GM19035 (cell line): Measurements from ENCODE around the gene ABLIM3.

Experiments
- ATAC-seq: cut with Tn5 transposase; IDR thresholded peaks from one replicate; pipeline ENCODE4 v1.9.1; 2021; ENCODE audit not compliant: unreplicated experiment

ABLIM3 gene

DNA sequence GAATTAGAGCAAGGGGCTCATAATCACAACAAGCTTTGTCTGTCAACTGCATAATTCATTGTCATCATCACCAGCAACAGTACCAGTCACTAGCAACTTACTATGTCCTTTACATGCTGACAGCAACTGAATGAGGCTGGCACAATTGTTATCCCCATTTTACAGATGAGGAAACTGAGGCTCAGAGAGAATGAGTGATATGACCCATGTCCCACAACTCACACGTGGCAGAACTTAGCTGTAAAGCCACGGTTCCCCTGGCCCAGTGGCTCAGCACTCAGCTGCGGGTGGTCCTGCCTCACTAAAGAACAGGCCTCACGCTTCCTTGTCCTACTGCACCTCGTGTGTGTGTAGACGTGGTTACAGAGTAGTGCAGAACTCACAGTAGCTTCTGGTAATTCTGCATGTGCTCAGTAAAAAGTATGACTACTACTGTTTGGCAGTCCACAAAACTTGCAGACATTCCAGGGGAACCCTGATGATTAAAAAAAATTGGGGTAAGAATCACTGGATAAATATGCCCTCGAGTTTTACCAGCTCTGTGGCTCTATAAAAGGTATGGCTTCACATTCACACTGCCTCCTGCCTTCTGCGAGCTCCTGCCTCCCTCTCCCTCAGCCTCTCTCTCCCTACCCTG is 160.6 kb downstream of the ABLIM3 start:
- no peak for ATAC-seq

DNA sequence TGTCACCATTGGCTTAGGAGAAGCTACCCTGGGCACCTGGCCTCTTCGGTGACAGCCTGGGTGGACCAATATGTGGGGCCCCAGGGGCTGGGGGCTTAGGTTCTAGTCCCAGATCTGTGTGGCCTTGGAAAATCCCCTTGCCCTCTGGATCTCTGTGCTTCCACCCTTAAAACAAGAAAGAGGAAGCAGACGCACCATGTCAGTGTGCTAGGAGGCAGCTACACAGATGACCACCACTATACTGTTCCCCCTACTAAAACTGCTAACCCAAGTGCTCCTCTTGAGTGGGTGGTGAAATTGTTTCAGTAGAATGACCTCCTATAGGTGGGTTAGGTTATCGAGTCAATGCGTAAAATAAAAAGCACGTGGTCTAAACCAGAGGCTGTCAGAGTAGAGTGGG is 161.3 kb downstream of the ABLIM3 start:
- ATAC-seq = no peak

DNA sequence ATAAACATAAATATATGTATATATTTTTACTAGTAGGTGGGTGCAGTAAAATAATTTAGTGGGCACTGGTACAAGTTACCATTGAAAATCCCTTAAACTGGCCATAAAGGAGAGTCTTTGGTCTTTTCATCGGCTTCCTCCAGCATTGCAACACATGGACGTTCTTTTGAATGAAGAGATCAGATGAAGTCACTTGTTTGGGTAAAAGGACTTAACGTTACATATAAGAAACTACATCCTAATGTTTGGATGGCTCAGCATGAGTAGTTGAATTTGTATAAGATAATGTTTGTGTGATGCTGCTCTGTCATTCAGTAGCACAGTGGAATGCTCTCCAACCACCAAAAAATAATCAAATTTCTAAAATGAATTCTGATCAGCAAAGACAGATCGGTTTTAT is 161.9 kb downstream of the ABLIM3 start:
- no peak for ATAC-seq

DNA sequence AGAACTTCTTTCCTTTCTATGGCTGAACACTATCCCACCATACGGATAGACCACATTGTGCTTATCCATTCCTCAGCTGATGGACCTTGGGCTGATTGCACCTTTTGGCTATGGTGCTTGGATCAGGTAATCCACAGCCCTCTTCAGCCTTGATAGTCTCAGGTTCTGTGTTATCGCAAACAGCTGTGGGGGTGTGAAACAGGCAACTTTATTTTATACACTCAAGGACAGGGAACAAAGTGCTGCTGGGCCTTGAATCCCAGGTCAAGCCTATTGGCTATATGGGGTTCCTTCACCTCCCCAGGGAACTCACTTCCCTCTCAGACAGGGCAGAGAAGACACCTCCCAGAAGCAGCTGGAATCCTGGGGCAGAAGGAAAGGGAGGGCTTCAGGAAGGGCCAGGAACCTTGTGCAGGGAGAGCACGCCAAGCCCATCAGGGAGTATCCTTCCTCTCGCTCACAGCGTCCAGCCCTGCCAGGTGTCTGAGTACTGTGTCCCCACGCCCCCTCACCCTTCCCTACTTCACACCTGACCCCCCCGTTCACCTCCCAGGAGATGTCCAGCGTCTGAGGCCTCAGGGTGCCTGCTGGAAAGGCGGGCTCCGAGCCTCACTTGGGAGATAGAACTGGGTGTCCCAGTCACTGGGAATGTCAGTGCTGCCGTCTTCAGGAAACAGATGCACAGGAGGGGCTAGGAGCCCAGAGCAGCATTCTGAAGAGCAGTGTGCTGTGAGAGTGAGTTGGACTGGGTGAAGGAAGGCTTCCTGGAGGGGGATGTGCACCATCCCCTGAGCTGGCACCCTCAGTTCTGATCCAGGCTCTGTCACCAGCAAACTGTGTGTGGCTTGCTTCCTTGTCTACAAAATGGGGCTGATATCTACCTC is 163.1 kb downstream of the ABLIM3 start:
- no peak for ATAC-seq

DNA sequence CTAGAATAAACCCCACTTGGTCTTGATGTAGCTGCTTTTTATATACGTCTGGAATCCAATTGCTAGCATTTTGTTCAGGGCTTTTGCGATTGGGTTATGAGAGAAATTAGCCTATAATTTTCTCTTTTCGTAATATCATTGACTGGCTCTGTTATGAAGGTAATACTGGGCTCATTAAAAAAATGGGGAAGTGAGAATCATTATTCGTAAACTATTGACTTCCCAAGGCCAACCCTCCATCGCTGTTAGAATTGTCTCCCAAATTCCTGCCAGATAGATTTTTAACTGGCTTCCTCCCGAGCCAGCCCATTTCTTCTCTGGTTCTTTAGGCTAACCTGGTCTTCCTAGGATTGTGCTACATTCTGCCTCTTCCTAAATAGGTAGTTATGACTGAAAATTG is 168.1 kb downstream of the ABLIM3 start:
- no peak for ATAC-seq
